ENCODE data around the gene NKAIN4. TPM values are rescaled to one million over a fixed set of nuclear protein-coding genes. Genes with fewer than 3 reads are reported as not detected.

The NKAIN4 gene
- total and polyA plus RNA-seq, 2 donors (not counting 1 experiment from before 2014, with no cell fraction given), result not detected

- H3K4me3 Mint-ChIP-seq, result peak overlapping the region; percentile 55
- ChIA-PET POLR2A (no interaction called here), CTCF (interaction anchor here (0.6 kb wide), 1 partner anchor 32 kb away, joined by 3 read pairs; no protein-coding TSS in a partner anchor)
- DNase-seq (peak; percentile 24), ATAC-seq (ENCODE audit: low read depth) (no peak)
- peak overlapping the region; percentile 64 for H3K4me2 ChIP-seq (replicated peaks; ENCODE audit: low read depth, low read length, poor library complexity, severe bottlenecking)
- H3K27ac ChIP-seq (ENCODE audit: low read length in 2 of 2), result no peak overlapping the region
- H3K9ac ChIP-seq (ENCODE audit: low read length), result no peak overlapping the region
- H2AFZ ChIP-seq (ENCODE audit: insufficient read depth, low read depth, low read length, poor library complexity, severe bottlenecking), result no peak overlapping the region
- no peak overlapping the region for H3K4me3 ChIP-seq (ENCODE audit: control extremely low read depth in 1 of 5, extremely low read depth in 1 of 5, insufficient read depth in 1 of 5, low read depth in 2 of 5, low read length in 4 of 5)
- H3K4me1 ChIP-seq (ENCODE audit: control insufficient read depth in 2 of 2, insufficient read depth in 2 of 2, low read length in 2 of 2), result peaks cover 8 to 11% of the 10 kb centered on the region in 2 donors
- H3K27me3 Mint-ChIP-seq, result peaks cover 49% of the 10 kb centered on the region
- 9% methylated on average over 53 of the region's 56 CpGs for WGBS (ENCODE audit: insufficient coverage)
- intact Hi-C loops (cut with micrococcal nuclease), result no loop called here
- H4K20me1 ChIP-seq (ENCODE audit: control insufficient read depth, insufficient read depth, low read length, poor library complexity, severe bottlenecking), result no peaks in the 10 kb centered on the region
- no peaks in the 10 kb centered on the region for H3K79me2 ChIP-seq (ENCODE audit: control insufficient read depth, insufficient read depth, low read length)
- H3K9me3 Mint-ChIP-seq (ENCODE audit: insufficient read depth), result no peaks in the 10 kb centered on the region
- H3K4me1 Mint-ChIP-seq, result peaks cover 10% of the 10 kb centered on the region
- H3K9me3 ChIP-seq (ENCODE audit: control extremely low read depth in 1 of 3, control insufficient read depth in 2 of 3, insufficient read depth in 1 of 3, low read length in 2 of 3), result no peaks in the 10 kb centered on the region
- no peaks in the 10 kb centered on the region for H3K36me3 ChIP-seq (replicated peaks in 1 of 2; ENCODE audit: control extremely low read depth in 1 of 2, control insufficient read depth in 1 of 2, extremely low read depth in 1 of 2, insufficient read depth in 2 of 2, low read length in 1 of 2)
- H3K27ac Mint-ChIP-seq, result no peak overlapping the region
- H3K27me3 ChIP-seq (replicated peaks in 1 of 4; ENCODE audit: control extremely low read depth in 1 of 4, control insufficient read depth in 3 of 4, insufficient read depth in 4 of 4, low read length in 3 of 4), result peaks cover 0 to 43% (median 14%) of the 10 kb centered on the region in 4 experiments
- no peak for TF ChIP-seq EZH2 (IDR thresholded peaks at IDR 0.05; ENCODE audit: borderline replicate concordance, insufficient read depth, low read depth, low read length, poor library complexity, severe bottlenecking)
- no peak for TF ChIP-seq CTCF (IDR thresholded peaks at IDR 0.05)
Measured at GRCh38 chr20:63254606-63255384, 532 bp upstream of the NKAIN4 start.
